Measurements from ENCODE around the gene SMC1A. TPM values are rescaled to one million over a fixed set of nuclear protein-coding genes. Genes with fewer than 3 reads are reported as not detected.
"Not testable (repeated sequence)": the region's sequence is repeated elsewhere in the genome, so short reads cannot be mapped to it uniquely, and the experiment has no call there.

Gene SMC1A
- 74.9 TPM for total RNA-seq
- polyA plus RNA-seq = 10 to 100 TPM; 37.1 to 48.8 (median 45.7) TPM

GRCh38 chrX:53422086-53422860, at the start of gene SMC1A:
Gene SMC1A, minus strand, starts transcription at chrX:53422654. Its CDS starts 54 bp downstream, at chrX:53422600.
- ATAC-seq (ENCODE audit: low read depth in 2 of 2) = peak; percentile 90
- H3K4me3 Mint-ChIP-seq = peak within 1 kb of the TSS; percentile 88 to 99 (median 98)
- peak; percentile 93 to 99 (median 99) for DNase-seq
- Histone ChIP-seq H3K36me3 (ENCODE audit: control insufficient read depth, insufficient read depth, low read length) (no peaks in the 10 kb centered on the region), H3K4me3 (ENCODE audit: low read depth, low read length) (peak within 1 kb of the TSS; percentile 83), H3K9me3 (ENCODE audit: control insufficient read depth in 2 of 2, low read length in 2 of 2) (no peaks in the 10 kb centered on the region), H3K4me1 (ENCODE audit: control insufficient read depth, insufficient read depth, low read length, poor library complexity, severe bottlenecking) (peaks cover 24% of the 10 kb centered on the region), H3K27ac (ENCODE audit: insufficient read depth, low read length, poor library complexity, severe bottlenecking) (peak within 1 kb of the TSS; percentile 95), H3K27me3 (ENCODE audit: control insufficient read depth, insufficient read depth, low read length) (no peaks in the 10 kb centered on the region)
- H3K9me3 Mint-ChIP-seq = no peaks in the 10 kb centered on the region
- H3K36me3 Mint-ChIP-seq = peaks cover 8% of the 10 kb centered on the region
- peaks cover 10 to 50% (median 20%) of the 10 kb centered on the region in 4 donors for H3K4me1 Mint-ChIP-seq
- H3K27ac Mint-ChIP-seq = peak within 1 kb of the TSS; percentile 97 to 99 (median 98)
- no peaks in the 10 kb centered on the region for H3K27me3 Mint-ChIP-seq

GRCh38 chrX:53471346-53471745, 48.9 kb upstream of the SMC1A start:
- no peaks in the 10 kb centered on the region for H3K27me3 Mint-ChIP-seq
- Histone ChIP-seq H3K9me3 (ENCODE audit: control insufficient read depth in 2 of 2, low read length in 2 of 2) (no peaks in the 10 kb centered on the region), H3K4me3 (ENCODE audit: low read depth, low read length) (no peak overlapping the region), H3K27ac (ENCODE audit: insufficient read depth, low read length, poor library complexity, severe bottlenecking) (no peak overlapping the region), H3K36me3 (ENCODE audit: control insufficient read depth, insufficient read depth, low read length) (no peaks in the 10 kb centered on the region), H3K4me1 (ENCODE audit: control insufficient read depth, insufficient read depth, low read length, poor library complexity, severe bottlenecking) (no peaks in the 10 kb centered on the region), H3K27me3 (ENCODE audit: control insufficient read depth, insufficient read depth, low read length) (no peaks in the 10 kb centered on the region)
- no peak overlapping the region for H3K27ac Mint-ChIP-seq
- no peak for ATAC-seq (ENCODE audit: low read depth in 2 of 2)
- H3K4me3 Mint-ChIP-seq = no peak overlapping the region
- H3K4me1 Mint-ChIP-seq = no peaks in the 10 kb centered on the region
- no peaks in the 10 kb centered on the region for H3K36me3 Mint-ChIP-seq
- DNase-seq = no peak
- H3K9me3 Mint-ChIP-seq = peaks cover 0 to 3% (median 0%) of the 10 kb centered on the region in 7 donors

- H3K27me3 Mint-ChIP-seq; H3K27ac Mint-ChIP-seq; H3K27me3 ChIP-seq (ENCODE audit: control insufficient read depth, insufficient read depth, low read length); H3K36me3 ChIP-seq (ENCODE audit: control insufficient read depth, insufficient read depth, low read length); ATAC-seq (ENCODE audit: low read depth in 2 of 2); H3K27ac ChIP-seq (ENCODE audit: insufficient read depth, low read length, poor library complexity, severe bottlenecking); H3K9me3 Mint-ChIP-seq; H3K36me3 Mint-ChIP-seq; H3K4me1 Mint-ChIP-seq; H3K4me1 ChIP-seq (ENCODE audit: control insufficient read depth, insufficient read depth, low read length, poor library complexity, severe bottlenecking); H3K4me3 Mint-ChIP-seq; H3K9me3 ChIP-seq (ENCODE audit: control insufficient read depth in 2 of 2, low read length in 2 of 2); DNase-seq; H3K4me3 ChIP-seq (ENCODE audit: low read depth, low read length): not testable (repeated sequence)
Measured at GRCh38 chrX:53468659-53469058, 46.2 kb upstream of the SMC1A start.

GRCh38 chrX:53458082-53458481, 35.6 kb upstream of the SMC1A start:
- Mint-ChIP-seq H3K4me1 (no peaks in the 10 kb centered on the region), H3K36me3 (no peaks in the 10 kb centered on the region), H3K27ac (no peak overlapping the region), H3K4me3 (no peak overlapping the region), H3K27me3 (peaks cover 4% of the 10 kb centered on the region), H3K9me3 (peaks cover 0 to 2% (median 0%) of the 10 kb centered on the region in 7 donors)
- Histone ChIP-seq H3K27ac (ENCODE audit: insufficient read depth, low read length, poor library complexity, severe bottlenecking) (no peak overlapping the region), H3K4me1 (ENCODE audit: control insufficient read depth, insufficient read depth, low read length, poor library complexity, severe bottlenecking) (no peaks in the 10 kb centered on the region), H3K4me3 (ENCODE audit: low read depth, low read length) (no peak overlapping the region), H3K9me3 (ENCODE audit: control insufficient read depth in 2 of 2, low read length in 2 of 2) (no peaks in the 10 kb centered on the region), H3K27me3 (ENCODE audit: control insufficient read depth, insufficient read depth, low read length) (no peaks in the 10 kb centered on the region), H3K36me3 (ENCODE audit: control insufficient read depth, insufficient read depth, low read length) (no peaks in the 10 kb centered on the region)
- DNase-seq (no peak), ATAC-seq (ENCODE audit: low read depth in 2 of 2) (no peak)

- Histone ChIP-seq H3K9me3 (ENCODE audit: control insufficient read depth in 2 of 2, low read length in 2 of 2) (no peaks in the 10 kb centered on the region), H3K36me3 (ENCODE audit: control insufficient read depth, insufficient read depth, low read length) (no peaks in the 10 kb centered on the region), H3K27me3 (ENCODE audit: control insufficient read depth, insufficient read depth, low read length) (no peaks in the 10 kb centered on the region), H3K4me3 (ENCODE audit: low read depth, low read length) (no peak overlapping the region), H3K4me1 (ENCODE audit: control insufficient read depth, insufficient read depth, low read length, poor library complexity, severe bottlenecking) (no peaks in the 10 kb centered on the region), H3K27ac (ENCODE audit: insufficient read depth, low read length, poor library complexity, severe bottlenecking) (no peak overlapping the region)
- no peak for ATAC-seq (ENCODE audit: low read depth in 2 of 2)
- Mint-ChIP-seq H3K4me3 (no peak overlapping the region), H3K27ac (no peak overlapping the region), H3K27me3 (no peaks in the 10 kb centered on the region), H3K9me3 (peaks cover 0 to 2% (median 0%) of the 10 kb centered on the region in 7 donors), H3K4me1 (no peaks in the 10 kb centered on the region), H3K36me3 (no peaks in the 10 kb centered on the region)
- no peak for DNase-seq
Measured at GRCh38 chrX:53456254-53456653, 33.8 kb upstream of the SMC1A start.

- H3K4me1 ChIP-seq (ENCODE audit: control insufficient read depth, insufficient read depth, low read length, poor library complexity, severe bottlenecking) = no peaks in the 10 kb centered on the region
- ATAC-seq (ENCODE audit: low read depth in 2 of 2) (no peak), DNase-seq (no peak)
- Mint-ChIP-seq H3K4me1 (no peaks in the 10 kb centered on the region), H3K4me3 (no peak overlapping the region), H3K9me3 (no peaks in the 10 kb centered on the region), H3K27ac (no peak overlapping the region), H3K27me3 (no peaks in the 10 kb centered on the region), H3K36me3 (no peaks in the 10 kb centered on the region)
- H3K36me3 ChIP-seq (ENCODE audit: control insufficient read depth, insufficient read depth, low read length) = no peaks in the 10 kb centered on the region
- no peak overlapping the region for H3K27ac ChIP-seq (ENCODE audit: insufficient read depth, low read length, poor library complexity, severe bottlenecking)
- no peak overlapping the region for H3K4me3 ChIP-seq (ENCODE audit: low read depth, low read length)
- H3K9me3 ChIP-seq (ENCODE audit: control insufficient read depth in 2 of 2, low read length in 2 of 2) = no peaks in the 10 kb centered on the region
- H3K27me3 ChIP-seq (ENCODE audit: control insufficient read depth, insufficient read depth, low read length) = no peaks in the 10 kb centered on the region
Measured at GRCh38 chrX:53452812-53453211, 30.4 kb upstream of the SMC1A start.

GRCh38 chrX:53449632-53450031, 27.2 kb upstream of the SMC1A start:
- H3K9me3 ChIP-seq (ENCODE audit: control insufficient read depth in 2 of 2, low read length in 2 of 2) = no peaks in the 10 kb centered on the region
- Mint-ChIP-seq H3K9me3 (no peaks in the 10 kb centered on the region), H3K27ac (no peak overlapping the region), H3K27me3 (no peaks in the 10 kb centered on the region), H3K4me1 (no peaks in the 10 kb centered on the region), H3K4me3 (no peak overlapping the region), H3K36me3 (no peaks in the 10 kb centered on the region)
- no peaks in the 10 kb centered on the region for H3K36me3 ChIP-seq (ENCODE audit: control insufficient read depth, insufficient read depth, low read length)
- H3K27me3 ChIP-seq (ENCODE audit: control insufficient read depth, insufficient read depth, low read length) = no peaks in the 10 kb centered on the region
- H3K27ac ChIP-seq (ENCODE audit: insufficient read depth, low read length, poor library complexity, severe bottlenecking) = no peak overlapping the region
- no peak overlapping the region for H3K4me3 ChIP-seq (ENCODE audit: low read depth, low read length)
- DNase-seq (no peak), ATAC-seq (ENCODE audit: low read depth in 2 of 2) (no peak)
- H3K4me1 ChIP-seq (ENCODE audit: control insufficient read depth, insufficient read depth, low read length, poor library complexity, severe bottlenecking) = no peaks in the 10 kb centered on the region

- Mint-ChIP-seq H3K36me3 (no peaks in the 10 kb centered on the region), H3K27me3 (no peaks in the 10 kb centered on the region), H3K27ac (no peak overlapping the region), H3K4me3 (no peak overlapping the region), H3K9me3 (no peaks in the 10 kb centered on the region), H3K4me1 (no peaks in the 10 kb centered on the region)
- Histone ChIP-seq H3K27me3 (ENCODE audit: control insufficient read depth, insufficient read depth, low read length) (no peaks in the 10 kb centered on the region), H3K36me3 (ENCODE audit: control insufficient read depth, insufficient read depth, low read length) (no peaks in the 10 kb centered on the region), H3K9me3 (ENCODE audit: control insufficient read depth in 2 of 2, low read length in 2 of 2) (no peaks in the 10 kb centered on the region), H3K4me3 (ENCODE audit: low read depth, low read length) (no peak overlapping the region), H3K27ac (ENCODE audit: insufficient read depth, low read length, poor library complexity, severe bottlenecking) (no peak overlapping the region), H3K4me1 (ENCODE audit: control insufficient read depth, insufficient read depth, low read length, poor library complexity, severe bottlenecking) (no peaks in the 10 kb centered on the region)
- ATAC-seq (ENCODE audit: low read depth in 2 of 2) (no peak), DNase-seq (no peak)
Measured at GRCh38 chrX:53447441-53447840, 25.0 kb upstream of the SMC1A start.

Data from CD4-positive, CD25-positive, alpha-beta regulatory T cell (primary cell).